SJCRH30 (cell line): Measurements from ENCODE around the gene NEDD4L. TPM values are rescaled to one million over a fixed set of nuclear protein-coding genes. Genes with fewer than 3 reads are reported as not detected.
A peak's percentile ranks its signal among the peaks of the same experiment; 100 is the strongest.
"Not testable (repeated sequence)": the region's sequence is repeated elsewhere in the genome, so short reads cannot be mapped to it uniquely, and the experiment has no call there.

ENCODE experiments used
- DNase-seq, 2 experiments: peaks; one replicate each; pipeline ENCODE4 v3.0.0-alpha.2; 2015 to 2020
- H3K27ac ChIP-seq: fragments of 250-450 bp; sonication (Bioruptor Pico); 2 replicates; pipeline ENCODE4 v1.5.1; 2020; ENCODE audit warnings: mild to moderate bottlenecking, moderate library complexity
- H3K27me3 ChIP-seq: fragments of 250-450 bp; sonication (Bioruptor Pico); 2 replicates; pipeline ENCODE4 v1.5.1; 2020; ENCODE audit warnings: mild to moderate bottlenecking, moderate library complexity
- H3K36me3 ChIP-seq: fragments of 250-450 bp; sonication (Bioruptor Pico); 2 replicates; pipeline ENCODE4 v1.5.1; 2020; ENCODE audit warnings: mild to moderate bottlenecking, moderate library complexity
- H3K4me1 ChIP-seq: fragments of 250-450 bp; sonication (Bioruptor Pico); 2 replicates; pipeline ENCODE4 v1.5.1; 2020; ENCODE audit warnings: mild to moderate bottlenecking, moderate library complexity
- H3K4me3 ChIP-seq: fragments of 250-450 bp; sonication (Bioruptor Pico); 2 replicates; pipeline ENCODE4 v1.5.1; 2020; ENCODE audit warnings: mild to moderate bottlenecking, moderate library complexity
- H3K9me3 ChIP-seq: fragments of 250-450 bp; sonication (Bioruptor Pico); replicated peaks from 2 replicates; pipeline ENCODE4 v1.5.1; 2020; ENCODE audit warnings: mild to moderate bottlenecking, moderate library complexity
- total RNA-seq: library from RNA; depleted of rRNA; stranded (reverse); fragments of >200 nt; shearing (Covaris generic); gene quantifications from 2 replicates; pipeline ENCODE4 v1.2.3, GENCODE V29; 2014; rRNA removed

Gene NEDD4L
- total RNA-seq = 26.0 and 29.3 TPM in 2 replicates

DNA sequence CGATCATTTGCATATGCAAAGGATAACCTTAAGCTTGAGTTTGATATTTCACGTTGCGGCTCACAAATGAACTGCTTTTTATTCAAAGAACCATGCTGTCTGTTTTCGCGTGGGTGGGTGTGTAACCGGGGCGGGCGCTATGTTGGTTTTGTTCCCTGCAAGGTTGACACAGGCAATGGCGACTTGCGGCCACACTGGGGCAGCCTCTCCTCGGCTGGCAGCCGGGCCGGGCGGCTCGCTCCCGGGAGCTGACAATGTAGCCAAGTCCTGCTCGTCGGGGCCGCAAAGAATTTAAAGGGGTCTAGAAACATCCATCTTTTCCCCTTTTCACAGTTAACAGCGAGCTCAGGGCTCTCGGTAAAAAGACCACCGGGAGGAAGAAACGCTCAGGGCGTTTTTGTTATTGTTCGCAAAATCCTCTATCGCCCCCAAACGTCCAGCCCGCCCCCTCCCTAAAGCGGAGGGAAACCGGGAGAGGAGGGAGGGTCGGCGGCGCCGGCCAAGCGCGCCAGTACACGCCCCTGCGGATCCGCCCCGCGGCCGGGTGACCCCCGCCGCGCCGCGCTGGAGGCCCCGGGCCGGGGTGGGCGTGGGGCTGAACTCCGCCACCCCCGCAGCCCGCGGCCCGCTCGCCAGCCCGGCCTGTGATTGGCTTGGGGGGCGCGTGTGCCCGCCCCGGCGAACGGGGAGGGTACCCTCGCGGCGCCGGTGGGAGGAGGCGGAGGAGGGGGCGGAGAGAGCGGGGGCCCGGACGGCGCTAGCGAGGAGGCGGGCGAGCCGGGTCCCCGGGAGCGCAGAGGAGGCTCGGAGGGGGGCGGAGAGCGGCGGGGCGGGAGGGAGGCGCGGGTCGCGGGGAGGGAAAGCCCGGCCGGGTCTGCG, at the start of gene NEDD4L:
TSS of gene NEDD4L (plus strand) at position 736 of the 879 bp plus-strand sequence. CDS start 435 bp downstream, outside the sequence.
- no peaks in the 10 kb centered on the region; the same call in 1 of the 2 replicates for H3K4me1 ChIP-seq
- no peak within 1 kb of the TSS for H3K27ac ChIP-seq
- H3K36me3 ChIP-seq = no peaks in the 10 kb centered on the region
- no peaks in the 10 kb centered on the region for H3K27me3 ChIP-seq
- DNase-seq = peak; percentile 74 to 77
- no peaks in the 10 kb centered on the region for H3K9me3 ChIP-seq
- peak within 1 kb of the TSS; percentile 81 for H3K4me3 ChIP-seq

DNA sequence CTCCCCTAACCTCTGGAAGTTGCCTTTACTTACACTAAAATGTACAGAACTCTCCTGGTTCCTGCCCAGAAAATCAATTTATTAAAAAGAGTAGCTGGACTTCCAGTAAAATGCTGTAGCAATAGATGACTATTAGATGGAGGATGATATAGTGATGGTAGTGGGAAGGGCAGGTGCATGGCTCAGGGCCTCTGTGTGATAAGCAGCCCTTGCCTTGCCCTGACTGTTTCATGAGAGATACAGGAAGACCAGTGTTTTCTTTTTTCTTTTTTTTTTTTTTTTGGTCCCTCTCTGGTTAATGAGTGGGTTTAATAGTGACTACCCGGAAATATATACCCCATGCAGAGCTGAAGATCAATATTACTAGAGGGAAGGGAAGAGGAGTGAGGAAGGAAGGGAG, 48.7 kb upstream of the NEDD4L start:
- no peak for DNase-seq
- no peaks in the 10 kb centered on the region for H3K36me3 ChIP-seq
- H3K4me3 ChIP-seq = no peak overlapping the region
- H3K27me3 ChIP-seq = no peaks in the 10 kb centered on the region
- no peak overlapping the region for H3K27ac ChIP-seq
- H3K4me1 ChIP-seq = no peaks in the 10 kb centered on the region
- no peaks in the 10 kb centered on the region for H3K9me3 ChIP-seq

DNA sequence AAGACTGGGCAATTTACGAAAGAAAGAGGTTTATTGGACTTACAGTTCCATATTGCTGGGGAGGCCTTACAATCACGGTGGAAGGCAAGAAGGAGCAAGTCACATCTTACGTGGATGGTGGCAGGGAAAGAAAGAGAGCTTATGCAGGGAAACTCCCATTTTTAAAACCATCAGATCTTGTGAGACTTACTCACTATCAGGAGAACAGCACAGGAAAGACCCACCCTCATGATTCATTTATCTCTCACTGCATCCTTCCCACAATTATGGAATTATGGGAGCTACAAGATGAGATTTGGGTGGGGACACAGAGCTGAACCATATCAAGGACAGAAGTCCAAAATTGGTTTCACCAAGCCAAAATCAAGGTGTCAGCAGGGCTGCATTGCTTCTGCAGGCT, 47.1 kb upstream of the NEDD4L start:
- not testable (repeated sequence) for H3K4me3 ChIP-seq, H3K27ac ChIP-seq, DNase-seq, H3K4me1 ChIP-seq, H3K27me3 ChIP-seq, H3K9me3 ChIP-seq, H3K36me3 ChIP-seq

DNA sequence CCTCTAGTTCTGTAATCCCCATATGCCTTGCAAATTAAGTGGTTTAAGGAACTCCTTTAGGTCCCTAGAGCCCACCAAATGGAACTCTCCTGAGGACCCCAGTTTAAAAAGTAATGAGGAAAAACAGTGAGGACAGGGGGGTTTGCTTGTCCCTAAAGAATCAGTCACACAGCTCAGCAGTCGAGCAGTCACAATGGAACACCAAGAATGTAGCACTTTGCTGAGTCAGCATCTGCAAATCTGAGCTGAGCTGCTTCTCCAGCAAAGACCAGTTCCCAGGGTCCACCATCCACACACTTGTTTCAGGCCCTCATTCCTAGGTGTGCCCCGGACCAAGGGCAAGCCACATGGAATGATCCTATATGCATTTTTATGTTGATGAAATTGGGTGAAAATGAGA, 46.2 kb upstream of the NEDD4L start:
- no peaks in the 10 kb centered on the region for H3K9me3 ChIP-seq
- no peak for DNase-seq
- no peaks in the 10 kb centered on the region for H3K4me1 ChIP-seq
- H3K4me3 ChIP-seq = no peak overlapping the region
- no peak overlapping the region for H3K27ac ChIP-seq
- H3K27me3 ChIP-seq = no peaks in the 10 kb centered on the region
- no peaks in the 10 kb centered on the region for H3K36me3 ChIP-seq

DNA sequence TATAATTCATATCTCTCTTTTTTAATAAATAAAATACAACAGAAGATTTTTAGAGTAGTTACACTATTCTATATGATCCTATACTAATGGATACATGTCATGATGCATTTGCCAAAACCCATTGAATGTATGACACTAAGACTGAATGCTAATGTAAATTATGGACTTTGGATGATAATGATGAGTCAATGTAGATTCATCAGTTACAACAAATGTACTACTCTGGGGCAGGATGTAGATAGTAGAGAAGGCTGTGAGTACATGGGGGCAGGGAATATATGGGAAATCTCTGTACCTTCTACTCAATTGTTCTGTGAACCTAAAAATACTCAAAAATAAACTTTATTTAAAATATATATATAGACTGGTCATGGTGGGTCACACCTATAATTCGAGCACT, 45.6 kb upstream of the NEDD4L start:
- Histone ChIP-seq H3K27me3 (no peaks in the 10 kb centered on the region), H3K4me3 (no peak overlapping the region), H3K4me1 (no peaks in the 10 kb centered on the region), H3K9me3 (no peaks in the 10 kb centered on the region), H3K36me3 (no peaks in the 10 kb centered on the region), H3K27ac (no peak overlapping the region)
- DNase-seq = no peak

DNA sequence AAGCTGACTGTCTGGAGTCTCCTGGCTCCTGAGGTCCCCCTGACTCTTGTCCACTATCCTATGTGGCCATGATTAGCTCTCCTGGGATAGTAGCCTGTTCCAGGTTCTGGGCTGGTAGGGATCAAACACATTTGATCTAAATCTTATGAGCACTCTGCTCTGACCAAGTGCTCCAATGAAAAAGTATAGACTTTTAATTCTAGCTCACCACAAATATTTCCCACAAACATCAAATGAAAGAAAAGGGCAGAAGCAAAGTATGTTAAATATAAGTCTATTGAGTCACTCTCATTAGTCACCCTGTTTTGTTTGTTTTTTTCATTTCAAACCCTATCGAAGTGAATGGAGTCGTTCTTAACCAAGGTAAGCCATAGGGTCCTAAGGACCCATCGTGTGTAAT, 39.7 kb upstream of the NEDD4L start:
- H3K4me3 ChIP-seq = no peak overlapping the region
- H3K36me3 ChIP-seq = no peaks in the 10 kb centered on the region
- H3K27me3 ChIP-seq = no peaks in the 10 kb centered on the region
- DNase-seq = no peak
- H3K27ac ChIP-seq = no peak overlapping the region
- no peaks in the 10 kb centered on the region for H3K9me3 ChIP-seq
- no peaks in the 10 kb centered on the region for H3K4me1 ChIP-seq

DNA sequence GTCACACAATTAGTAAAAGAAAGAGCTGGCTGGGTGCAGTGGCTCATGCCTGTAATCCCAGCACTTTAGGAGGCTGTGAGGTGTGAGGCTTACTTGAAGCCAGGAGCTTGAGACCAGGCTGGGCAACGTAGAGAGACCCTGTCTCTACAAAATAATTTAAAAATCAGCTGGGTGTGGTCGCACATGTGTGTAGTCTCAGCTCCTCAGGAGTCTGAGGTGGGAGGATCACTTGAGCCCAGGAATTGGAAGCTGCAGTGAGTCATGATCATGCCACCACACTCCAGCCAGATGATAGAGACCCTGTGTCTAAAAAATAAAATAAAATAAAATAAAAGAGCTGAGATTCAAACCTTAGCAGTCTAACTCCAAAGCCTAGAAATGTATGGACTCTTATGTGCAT, 39.0 kb upstream of the NEDD4L start:
- no peaks in the 10 kb centered on the region for H3K27me3 ChIP-seq
- H3K4me3 ChIP-seq = no peak overlapping the region
- no peak overlapping the region for H3K27ac ChIP-seq
- no peaks in the 10 kb centered on the region for H3K9me3 ChIP-seq
- no peak for DNase-seq
- no peaks in the 10 kb centered on the region for H3K4me1 ChIP-seq
- no peaks in the 10 kb centered on the region for H3K36me3 ChIP-seq

DNA sequence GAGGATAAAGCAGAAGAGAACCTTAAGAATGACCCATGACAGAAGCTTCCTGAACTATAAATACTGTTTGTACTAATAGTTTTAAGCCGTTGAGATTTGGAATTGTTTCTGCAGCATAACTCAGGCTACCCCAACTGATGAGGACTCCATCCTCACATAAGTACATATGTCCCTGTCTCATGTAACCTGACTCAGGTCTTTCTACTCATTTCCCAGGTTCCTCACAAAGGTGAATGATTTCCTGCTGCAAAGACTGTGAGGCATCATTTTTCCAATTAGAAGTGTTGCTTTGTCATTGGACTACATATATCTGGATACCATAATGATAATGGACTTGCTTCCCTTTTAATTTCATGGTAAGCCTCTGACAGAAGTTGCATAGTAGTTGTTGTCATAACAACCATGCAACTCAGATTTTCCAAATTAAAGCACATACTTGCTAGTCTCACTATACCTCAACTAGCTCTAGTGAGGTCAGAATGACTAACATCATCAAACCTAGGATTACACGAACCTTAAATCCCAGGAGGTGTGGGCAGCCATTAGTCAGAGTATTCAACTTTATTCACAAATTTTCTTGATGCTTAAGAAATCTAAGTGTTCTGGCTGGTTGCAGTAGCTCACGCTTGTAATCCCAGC, 38.0 kb upstream of the NEDD4L start:
- Histone ChIP-seq H3K27me3 (no peaks in the 10 kb centered on the region), H3K27ac (no peak overlapping the region), H3K4me1 (no peaks in the 10 kb centered on the region), H3K4me3 (no peak overlapping the region), H3K9me3 (no peaks in the 10 kb centered on the region), H3K36me3 (no peaks in the 10 kb centered on the region)
- no peak for DNase-seq

DNA sequence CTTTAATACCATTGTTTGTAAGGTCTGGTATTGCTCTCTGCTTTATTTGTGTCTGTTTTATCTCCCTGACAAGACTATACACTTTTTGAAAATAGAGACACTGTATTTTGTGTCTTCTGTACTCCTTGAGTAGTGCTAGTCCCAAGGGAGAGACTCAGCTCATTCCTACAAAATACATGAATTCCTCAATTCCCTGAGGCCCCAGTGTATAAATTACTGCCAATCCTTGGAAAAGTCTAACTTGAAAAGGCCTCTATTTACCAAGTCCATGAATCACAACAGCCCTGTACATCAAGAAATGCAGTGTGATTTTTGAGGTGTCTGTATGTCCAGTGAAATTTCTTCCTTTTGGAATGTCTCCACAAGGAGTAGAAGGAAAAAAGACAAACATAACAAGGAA, 34.9 kb upstream of the NEDD4L start:
- DNase-seq = no peak
- H3K9me3 ChIP-seq = no peaks in the 10 kb centered on the region
- H3K36me3 ChIP-seq = no peaks in the 10 kb centered on the region
- H3K4me3 ChIP-seq = no peak overlapping the region
- no peaks in the 10 kb centered on the region for H3K4me1 ChIP-seq
- H3K27ac ChIP-seq = no peak overlapping the region
- H3K27me3 ChIP-seq = no peaks in the 10 kb centered on the region

DNA sequence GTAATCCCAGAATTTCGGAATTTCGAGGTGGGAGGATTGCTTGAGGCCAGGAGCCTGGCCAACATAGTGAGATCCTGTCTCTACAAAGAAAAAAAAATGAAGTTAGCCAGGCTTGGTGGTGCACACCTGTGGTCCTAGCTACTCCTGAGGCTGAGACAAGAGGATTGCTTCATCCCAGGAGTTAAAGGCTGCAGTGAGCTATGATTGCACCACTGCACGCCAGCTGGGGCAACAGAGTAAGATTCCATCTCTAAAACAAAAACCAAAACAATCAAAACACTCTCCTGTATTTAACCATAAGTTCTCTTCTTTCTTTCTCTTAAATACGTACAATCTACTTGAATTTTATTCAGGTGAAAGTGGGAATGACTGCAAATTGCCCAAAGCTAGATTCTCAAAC, 33.8 kb upstream of the NEDD4L start:
- no peaks in the 10 kb centered on the region for H3K36me3 ChIP-seq
- H3K4me1 ChIP-seq = no peaks in the 10 kb centered on the region
- no peaks in the 10 kb centered on the region for H3K27me3 ChIP-seq
- H3K27ac ChIP-seq = no peak overlapping the region
- no peak for DNase-seq
- H3K9me3 ChIP-seq = no peaks in the 10 kb centered on the region
- no peak overlapping the region for H3K4me3 ChIP-seq

DNA sequence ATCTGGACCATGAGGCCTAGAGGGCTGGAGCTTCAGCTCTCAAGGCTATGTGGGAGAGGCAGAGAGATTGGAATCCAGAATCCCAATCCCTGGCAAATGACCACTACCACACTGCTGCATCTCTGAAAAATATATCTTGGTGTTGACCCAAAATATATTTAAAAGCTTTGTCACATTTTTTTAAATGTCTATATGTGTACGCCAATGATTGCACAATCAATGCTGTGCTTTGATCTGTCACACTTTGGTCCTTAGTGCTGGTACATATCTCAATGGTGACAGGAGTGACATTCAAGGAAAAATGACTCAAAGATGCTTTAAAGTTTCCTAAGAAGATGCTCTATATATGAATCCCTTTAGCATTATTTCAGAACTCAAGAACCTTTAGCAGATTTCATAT, 31.7 kb upstream of the NEDD4L start:
- Histone ChIP-seq H3K4me3 (no peak overlapping the region), H3K4me1 (no peaks in the 10 kb centered on the region), H3K36me3 (no peaks in the 10 kb centered on the region), H3K27ac (no peak overlapping the region), H3K9me3 (no peaks in the 10 kb centered on the region), H3K27me3 (no peaks in the 10 kb centered on the region)
- DNase-seq = no peak

DNA sequence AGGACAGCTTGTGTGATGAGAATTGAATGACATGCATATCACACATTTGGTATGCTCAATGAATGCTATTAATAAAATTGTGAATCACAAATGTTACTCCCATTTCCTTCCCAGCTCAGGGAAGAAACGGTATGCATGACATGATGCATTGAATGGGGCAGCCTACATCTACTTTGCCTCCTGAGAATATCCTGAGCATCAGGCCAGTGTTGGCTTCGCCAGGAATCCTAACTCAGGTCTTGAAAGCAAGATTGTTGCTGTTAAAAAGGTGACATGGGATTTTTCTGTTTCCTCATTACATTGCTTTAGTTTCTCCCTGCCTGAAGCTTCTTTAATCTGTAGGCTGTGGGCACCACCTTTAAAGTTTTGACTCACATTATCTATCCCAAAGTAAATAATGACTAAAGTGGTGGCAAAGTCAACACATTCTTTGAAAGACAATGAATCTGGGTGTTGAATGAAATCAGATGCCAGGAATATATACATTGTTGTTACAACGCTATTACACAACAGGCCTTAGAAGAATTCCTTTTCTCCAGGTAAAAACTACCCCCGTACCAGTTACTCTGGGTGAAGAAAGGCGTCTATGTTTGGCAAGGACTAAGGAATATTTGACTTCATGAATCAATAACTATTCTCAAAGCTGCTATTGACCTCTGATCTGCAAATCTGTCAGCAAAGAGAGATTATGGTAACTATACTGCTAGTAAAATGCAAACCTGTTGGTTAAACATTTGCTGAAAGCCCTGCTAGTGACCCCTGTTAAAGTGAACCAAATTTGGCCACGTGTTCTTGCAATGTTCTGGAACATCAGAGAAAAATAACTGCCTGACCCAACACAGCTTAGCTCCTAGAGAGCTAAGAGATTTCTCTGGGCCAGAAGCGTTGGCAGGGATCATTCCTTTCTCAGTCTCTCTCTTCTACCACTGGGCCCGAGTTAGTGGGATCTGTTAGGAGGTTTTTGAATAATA, 30.5 kb upstream of the NEDD4L start:
- no peaks in the 10 kb centered on the region for H3K4me1 ChIP-seq
- H3K36me3 ChIP-seq = no peaks in the 10 kb centered on the region
- no peak overlapping the region for H3K4me3 ChIP-seq
- H3K9me3 ChIP-seq = no peaks in the 10 kb centered on the region
- H3K27me3 ChIP-seq = no peaks in the 10 kb centered on the region
- H3K27ac ChIP-seq = no peak overlapping the region
- DNase-seq = no peak

DNA sequence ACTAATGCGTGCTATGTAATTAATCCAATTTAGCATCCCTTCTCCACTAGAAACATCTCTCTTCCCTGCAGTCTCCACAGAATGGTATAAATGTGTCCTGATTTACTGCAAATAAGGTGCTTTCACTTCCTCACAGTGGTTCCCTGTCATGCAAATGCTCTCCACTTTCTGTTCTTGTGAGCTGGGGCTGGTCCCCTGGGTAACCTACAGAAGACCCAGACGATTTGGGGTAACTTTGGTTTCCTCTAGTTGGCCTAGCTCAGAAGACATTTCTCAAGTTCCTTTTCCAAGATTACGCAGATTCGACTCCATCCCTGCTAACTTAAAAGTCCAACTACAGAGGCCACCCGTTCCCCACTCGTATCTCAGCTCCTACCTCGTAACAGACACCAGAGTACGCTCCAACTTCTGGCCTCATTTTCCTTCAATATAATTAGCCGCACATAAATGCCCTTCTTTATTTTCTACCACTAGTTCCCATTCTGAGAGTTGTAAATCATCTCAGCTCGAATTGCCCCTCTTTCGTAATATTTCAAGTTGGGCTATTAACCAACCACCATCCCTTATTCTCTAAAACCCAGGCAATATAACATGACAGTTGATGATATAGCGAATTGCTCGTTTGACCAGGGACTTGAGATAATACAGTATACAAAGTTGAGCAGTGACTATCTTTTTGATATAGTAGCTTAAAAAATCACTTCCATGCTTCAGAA, 28.8 kb upstream of the NEDD4L start:
- Histone ChIP-seq H3K27me3 (no peaks in the 10 kb centered on the region), H3K27ac (no peak overlapping the region), H3K4me1 (no peaks in the 10 kb centered on the region), H3K4me3 (no peak overlapping the region), H3K36me3 (no peaks in the 10 kb centered on the region), H3K9me3 (no peaks in the 10 kb centered on the region)
- no peak for DNase-seq

DNA sequence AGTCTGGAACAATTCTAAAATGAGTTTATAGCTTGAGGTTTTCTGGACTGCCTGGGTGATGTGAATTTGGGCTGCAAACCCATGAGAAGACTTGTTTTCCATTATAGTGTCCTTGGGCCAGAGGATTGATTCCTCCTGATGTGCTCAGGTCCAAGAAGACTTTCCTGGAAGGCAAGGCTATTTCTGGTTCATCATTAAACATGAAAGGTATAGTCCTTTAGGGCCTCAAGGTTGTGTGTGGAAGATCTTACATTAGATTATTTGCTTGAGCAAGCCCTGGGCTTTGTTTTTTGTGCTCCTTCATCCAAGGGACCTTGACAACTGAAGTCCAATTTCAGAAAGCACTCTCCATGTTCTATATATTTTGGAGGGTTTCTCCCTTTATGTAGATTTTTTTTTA, 26.8 kb upstream of the NEDD4L start:
- no peaks in the 10 kb centered on the region for H3K36me3 ChIP-seq

More for the DNA sequence above, 26.8 kb upstream of the NEDD4L start:
- H3K4me3 ChIP-seq = no peak overlapping the region
- no peaks in the 10 kb centered on the region for H3K9me3 ChIP-seq
- H3K4me1 ChIP-seq = no peaks in the 10 kb centered on the region
- no peaks in the 10 kb centered on the region for H3K27me3 ChIP-seq
- no peak overlapping the region for H3K27ac ChIP-seq
- no peak for DNase-seq
